GM19372 (cell line): ENCODE measurements around the gene STPG2.
A peak's percentile ranks its signal among the peaks of the same experiment; 100 is the strongest.

Experiments used
- ATAC-seq: cut with Tn5 transposase; IDR thresholded peaks from one replicate; pipeline ENCODE4 v1.9.1; 2021; ENCODE audit warnings: mild to moderate bottlenecking, low read depth, moderate library complexity; ENCODE audit not compliant: unreplicated experiment

The STPG2 gene

GRCh38 chr4:98143001-98143899, at the start of gene STPG2:
STPG2 (minus strand) TSS chr4:98143476.
- peak; percentile 98 for ATAC-seq

DNA sequence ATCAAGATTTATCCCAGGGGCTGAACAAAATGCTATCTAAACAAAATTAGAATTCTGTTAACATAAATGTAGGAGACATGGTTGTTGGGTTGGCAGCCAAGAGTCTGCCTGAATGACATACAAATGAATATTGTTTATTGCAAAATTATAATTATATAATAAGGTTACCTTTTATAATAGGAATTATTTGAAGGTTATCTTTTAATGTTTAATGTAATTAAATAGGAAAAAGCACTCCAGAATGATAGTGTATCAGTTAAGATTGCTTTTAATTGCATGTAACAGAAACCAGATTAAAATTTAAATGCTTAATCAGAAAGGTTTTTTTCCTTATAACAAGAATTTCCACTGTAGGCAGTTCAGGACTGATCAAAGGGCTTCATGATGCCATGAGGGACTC, 42.0 kb upstream of the STPG2 start:
- no peak for ATAC-seq

DNA sequence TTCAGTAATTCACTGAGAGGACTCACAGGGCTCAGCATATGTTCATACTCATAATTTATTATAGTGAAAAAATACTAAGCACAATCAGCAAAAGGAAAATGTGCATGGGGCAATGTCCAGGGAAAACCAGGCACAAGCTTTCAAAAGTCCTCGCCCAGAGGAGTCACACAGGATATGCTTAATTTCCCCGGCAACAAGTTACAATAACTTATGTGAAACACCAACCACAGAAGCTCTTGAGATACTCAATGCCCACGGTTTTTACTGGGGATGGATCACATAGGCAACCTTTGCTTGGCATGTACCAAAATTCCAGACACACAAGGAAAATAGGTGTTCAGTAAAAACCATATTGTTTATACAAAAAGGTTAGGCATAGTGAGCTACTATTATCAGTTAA, 38.5 kb upstream of the STPG2 start:
- ATAC-seq = no peak

DNA sequence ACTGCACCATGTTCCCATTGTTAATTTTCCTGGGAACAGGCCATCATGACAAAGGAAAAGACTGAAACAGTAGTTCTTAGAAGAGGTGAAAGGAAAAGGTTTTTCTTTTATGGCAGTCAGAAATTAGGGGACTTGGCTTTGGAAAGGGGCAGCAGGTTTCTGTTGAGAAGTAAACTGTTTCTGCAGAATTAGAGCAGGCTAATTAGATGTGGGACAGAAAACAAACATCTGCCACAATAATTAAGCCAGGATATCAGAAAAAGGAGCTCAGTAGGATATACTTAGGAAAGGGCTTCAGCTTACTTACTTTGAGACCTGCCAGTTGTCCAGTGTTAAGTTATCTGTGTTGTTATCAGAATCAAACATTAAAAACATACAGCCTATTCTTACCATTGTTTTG, 36.7 kb upstream of the STPG2 start:
- no peak for ATAC-seq

GRCh38 chr4:98176531-98176930, 33.3 kb upstream of the STPG2 start:
- ATAC-seq = no peak

DNA sequence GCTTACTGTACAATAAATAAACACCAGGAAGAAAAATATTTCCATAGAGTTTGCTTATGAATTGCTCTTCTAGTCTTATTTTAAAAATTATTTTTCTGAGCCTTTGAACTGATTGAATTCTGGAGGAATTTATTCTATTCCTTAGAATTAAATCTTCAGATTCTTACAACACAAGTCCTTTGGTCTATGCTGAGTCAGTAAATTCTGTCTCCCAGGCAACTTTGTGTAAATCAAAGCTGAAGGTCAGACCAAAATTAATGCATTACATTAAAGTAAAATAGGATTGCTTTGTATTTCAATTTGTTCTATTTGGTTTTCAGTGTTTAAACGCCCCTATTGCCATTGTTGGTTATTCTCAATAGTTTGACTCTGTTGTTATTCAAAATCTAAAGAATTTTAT, 26.8 kb upstream of the STPG2 start:
- ATAC-seq = no peak

DNA sequence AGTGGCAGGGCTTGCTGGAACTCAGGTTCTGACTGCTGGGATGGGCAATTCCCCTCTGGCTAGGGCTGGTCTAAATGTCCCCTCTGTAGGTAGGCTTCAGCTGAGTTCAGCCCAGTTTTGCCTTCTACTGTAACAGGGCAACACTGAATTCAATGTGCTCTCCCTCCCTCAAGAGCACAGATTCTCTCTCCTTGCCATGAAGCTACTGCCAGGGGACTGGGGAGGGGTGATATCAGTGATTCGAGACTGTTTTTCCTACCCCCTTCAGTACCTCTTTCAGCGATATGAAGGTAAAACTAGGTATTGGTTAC, 23.4 kb upstream of the STPG2 start:
- no peak for ATAC-seq

GRCh38 chr4:98166025-98166730, 22.9 kb upstream of the STPG2 start:
- no peak for ATAC-seq

GRCh38 chr4:98162696-98163095, 19.4 kb upstream of the STPG2 start:
- no peak for ATAC-seq

- ATAC-seq = peak; percentile 67
Measured at GRCh38 chr4:98151145-98151924, 8.1 kb upstream of the STPG2 start.

DNA sequence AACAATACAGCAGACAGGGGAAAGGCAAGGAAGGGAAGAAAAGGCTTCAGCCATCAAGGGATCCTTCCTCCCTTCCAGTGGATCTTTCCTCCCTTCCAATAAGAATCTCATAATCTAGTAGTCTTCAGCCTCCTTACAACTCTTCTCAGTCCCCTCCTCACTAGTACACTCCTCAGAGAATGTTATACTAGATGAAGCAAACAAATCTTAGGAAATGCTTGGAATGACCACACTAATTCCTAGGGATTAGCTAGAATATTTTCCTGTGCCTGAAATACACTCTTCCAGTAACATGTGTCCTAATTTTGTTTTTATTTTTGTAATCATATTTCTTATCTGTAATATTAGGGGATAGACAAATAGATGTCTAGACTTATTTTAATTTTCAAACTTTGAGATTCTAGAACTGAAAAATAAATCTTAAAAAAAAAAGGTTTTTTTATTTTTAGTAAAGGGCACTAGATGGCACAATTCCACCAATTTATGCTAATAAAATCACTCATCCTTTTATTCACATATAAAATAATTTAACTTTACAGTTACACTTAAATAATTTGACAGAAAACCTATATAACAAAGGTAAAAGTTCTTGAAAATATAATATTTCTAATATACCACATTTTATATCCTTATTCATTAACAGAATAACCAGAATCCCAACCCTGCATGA, 7.0 kb upstream of the STPG2 start:
- no peak for ATAC-seq

DNA sequence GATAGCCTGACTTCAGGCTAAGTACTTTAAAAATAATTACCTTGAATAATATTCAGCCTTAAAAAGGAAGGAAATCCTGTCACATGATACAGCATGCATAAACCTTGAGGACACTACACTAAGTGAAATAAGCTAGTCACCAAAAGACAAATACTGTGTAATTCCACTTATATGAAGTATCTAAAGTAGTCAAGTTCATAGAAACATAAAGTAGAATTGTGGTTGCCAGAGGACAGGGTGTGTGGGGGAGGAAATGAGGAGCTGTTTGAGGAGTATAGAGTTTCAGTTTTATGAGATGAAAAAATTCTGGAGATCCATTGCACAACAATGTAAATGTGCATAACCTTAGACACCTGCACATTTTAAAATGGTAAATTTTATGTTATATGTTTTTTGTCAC, 5.6 kb upstream of the STPG2 start:
- ATAC-seq = no peak

DNA sequence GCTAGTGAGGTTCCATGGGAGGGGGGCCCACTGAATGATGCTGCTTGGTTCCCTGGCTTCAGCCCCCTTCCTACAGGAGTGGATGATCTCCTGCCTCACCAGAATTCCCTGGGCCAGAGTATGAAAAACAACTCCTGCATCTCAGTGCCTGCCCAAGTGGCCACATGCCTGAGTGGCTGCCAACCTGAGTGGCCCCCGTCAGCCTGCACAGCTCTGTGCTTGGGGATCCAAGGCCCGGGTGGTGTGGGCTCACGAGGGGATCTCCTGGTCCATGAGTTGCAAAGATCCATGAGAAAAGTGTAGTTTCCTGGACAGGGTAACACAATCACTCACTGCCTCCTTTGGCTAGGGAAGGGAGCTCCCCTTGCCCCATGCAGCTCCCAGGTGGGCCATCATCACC, 17.1 kb downstream of the STPG2 start:
- no peak for ATAC-seq

DNA sequence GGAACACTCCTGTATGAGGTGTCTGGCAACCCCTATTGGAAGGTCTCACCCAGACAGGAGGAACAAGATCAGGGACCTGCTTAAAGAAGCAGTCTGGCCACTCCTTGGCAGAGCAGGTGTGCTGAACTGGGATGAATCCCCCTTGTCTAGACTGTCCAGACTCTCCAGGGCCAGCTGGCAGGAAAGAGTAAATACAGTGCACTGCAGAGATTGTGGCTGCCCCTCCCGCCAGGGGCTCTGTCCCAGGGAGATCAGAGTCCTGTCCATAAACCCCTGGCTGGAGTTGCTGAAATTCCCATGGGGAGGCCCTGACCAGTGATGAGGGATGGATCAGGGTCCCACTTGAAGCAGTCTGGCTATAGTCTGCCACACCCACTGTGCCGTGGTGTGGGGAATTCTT, 17.7 kb downstream of the STPG2 start:
- ATAC-seq = no peak

- ATAC-seq = no peak
Measured at GRCh38 chr4:98117363-98117762, 25.9 kb downstream of the STPG2 start.

DNA sequence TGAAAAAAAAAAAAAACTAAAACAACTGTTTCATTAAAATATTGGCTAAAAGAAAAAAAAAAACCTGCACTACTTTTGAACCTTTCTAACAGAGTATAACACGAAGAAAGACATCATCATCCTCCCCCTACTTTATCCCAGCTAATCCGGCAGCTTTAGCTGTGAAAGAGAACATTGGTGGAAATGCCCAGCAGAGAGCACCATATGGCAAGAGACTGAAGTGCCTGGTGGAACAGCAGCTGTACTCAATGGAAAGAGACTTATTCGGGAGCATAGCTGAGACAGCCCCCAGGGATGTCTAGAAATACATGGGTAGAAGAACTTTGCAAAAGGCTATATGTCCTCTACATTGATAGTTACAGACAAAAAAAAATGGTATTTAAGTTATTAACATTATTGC, 30.3 kb downstream of the STPG2 start:
- no peak for ATAC-seq

DNA sequence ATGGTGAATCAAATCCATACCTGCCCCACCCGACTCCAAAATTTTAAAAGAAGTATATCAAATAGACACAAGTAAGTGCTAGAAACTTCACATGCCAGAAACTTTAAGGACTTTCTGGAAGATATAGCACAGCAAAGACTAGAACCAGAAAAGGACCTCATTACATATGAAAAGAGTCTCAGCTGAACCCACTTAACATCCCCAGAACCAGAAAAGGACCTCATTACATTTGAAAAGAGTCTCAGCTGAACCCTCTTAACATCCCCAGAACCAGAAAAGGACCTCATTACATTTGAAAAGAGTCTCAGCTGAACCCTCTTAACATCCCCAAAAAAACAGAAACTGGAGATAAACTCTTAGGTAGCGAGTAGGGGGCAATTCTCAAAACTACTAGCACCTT, 32.3 kb downstream of the STPG2 start:
- no peak for ATAC-seq

- no peak for ATAC-seq
Measured at GRCh38 chr4:98110214-98110613, 33.1 kb downstream of the STPG2 start.

- ATAC-seq = no peak
Measured at GRCh38 chr4:98102660-98103059, 40.6 kb downstream of the STPG2 start.

- no peak for ATAC-seq
Measured at GRCh38 chr4:98101988-98102387, 41.3 kb downstream of the STPG2 start.

DNA sequence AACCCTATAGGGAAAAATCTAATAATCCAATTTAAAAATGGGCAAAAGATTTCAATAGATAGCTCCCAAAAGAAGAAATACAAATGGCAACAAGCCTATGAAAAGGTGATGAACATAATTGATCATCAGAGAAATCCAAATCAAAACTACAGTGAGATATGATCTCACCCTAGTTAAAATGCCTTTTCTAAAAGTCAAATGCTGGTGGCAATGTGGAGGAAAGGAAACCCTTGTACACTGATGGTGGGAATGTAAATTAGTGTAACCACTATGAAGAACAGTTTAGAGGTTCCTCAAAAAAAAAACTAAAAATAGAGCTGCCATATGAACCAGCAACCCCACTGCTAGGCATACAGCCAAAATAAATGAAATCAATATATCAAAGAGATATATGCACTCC, 44.5 kb downstream of the STPG2 start:
- ATAC-seq = no peak
